Lung (tissue), 16 donors: ENCODE measurements around the gene TTC31. TPM values are rescaled to one million over a fixed set of nuclear protein-coding genes. Genes with fewer than 3 reads are reported as not detected.

Experiments used
- ATAC-seq: fragments of 200-7000 bp; cut with Tn5 transposase; one replicate; pipeline ENCODE4 v1.9.1; 2020; ENCODE audit warnings: moderate number of reproducible peaks; ENCODE audit not compliant: insufficient read depth, low FRiP score
- DNase-seq, 3 donors: peaks; one replicate each; pipeline ENCODE4 v3.0.0-alpha.2; 2013 to 2017
- H3K27ac ChIP-seq, 2 donors: one replicate each; pipeline ENCODE4 v1.5.1; 2013; ENCODE audit warnings: mild to moderate bottlenecking in 2 of 2, moderate library complexity in 2 of 2, control low read depth in 1 of 2, inconsistent platforms in 1 of 2, low read depth in 1 of 2, low read length in 1 of 2
- H3K27me3 ChIP-seq, 3 donors: one replicate each; pipeline ENCODE4 v1.5.1; 2013; ENCODE audit warnings: low read length in 2 of 3; ENCODE audit not compliant: control insufficient read depth in 3 of 3, insufficient read depth in 3 of 3
- H3K36me3 ChIP-seq, 4 donors: one replicate each; pipeline ENCODE4 v1.5.1; 2013; ENCODE audit warnings: low read length in 4 of 4, mild to moderate bottlenecking in 1 of 4, moderate library complexity in 1 of 4; ENCODE audit not compliant: control insufficient read depth in 4 of 4, insufficient read depth in 4 of 4
- H3K4me1 ChIP-seq, 5 donors: one replicate each; pipeline ENCODE4 v1.5.1; 2013; ENCODE audit warnings: low read length in 5 of 5, mild to moderate bottlenecking in 2 of 5, moderate library complexity in 1 of 5; ENCODE audit not compliant: control insufficient read depth in 5 of 5, insufficient read depth in 5 of 5
- H3K4me3 ChIP-seq: one replicate; pipeline ENCODE4 v1.5.1; 2013; ENCODE audit warnings: mild to moderate bottlenecking, control low read depth, moderate library complexity
- H3K9ac ChIP-seq, 2 donors: one replicate each; pipeline ENCODE4 v1.5.1; 2013; ENCODE audit warnings: low read length in 2 of 2, control low read depth in 1 of 2; ENCODE audit not compliant: insufficient read depth in 1 of 2
- H3K9me3 ChIP-seq, 4 donors: one replicate each; pipeline ENCODE4 v1.5.1; 2013; ENCODE audit warnings: low read length in 3 of 4, mild to moderate bottlenecking in 1 of 4, moderate library complexity in 1 of 4; ENCODE audit not compliant: control insufficient read depth in 4 of 4, insufficient read depth in 3 of 4
- CTCF ChIP-seq: IDR thresholded peaks from 2 replicates; pipeline ENCODE4 v1.5.1; 2012; ENCODE audit warnings: mild to moderate bottlenecking; ENCODE audit errors: control extremely low read depth, extremely low read depth
- WGBS, 2 donors: extraction: QIAGEN DNeasy Blood & Tissue Kit; methylation state at CpG; one replicate each; pipeline ENCODE4 v1.1.7; 2013; 5-methylcytosine and 5-hydroxymethylcytosine counted together
- long read RNA-seq, 5 donors: transcript quantifications; one replicate each; lab custom pipeline, GENCODE V29; 2026
- polyA plus RNA-seq, 2 donors: library from polyadenylated mRNA; stranded (reverse); fragments of 200-250 nt; gene quantifications; one replicate each; pipeline ENCODE4 v1.2.1, GENCODE V29; 2013
- total RNA-seq, 2 donors: library from RNA; depleted of rRNA in 1 of 2; stranded (reverse); fragments of >200 nt in 1 of 2; gene quantifications; one replicate each; pipeline ENCODE4 v1.2.1, GENCODE V29; 2014 to 2021
- donor health status: control.
- donor health status: control.
- donor health status: Bipolar disorder and iron deficiency.
- donor health status: healthy.
- donor health status: DM: yes; HTN: yes; CAD: no.

Gene TTC31
- 10 to 100 TPM; 20.9 to 23.7 TPM for total RNA-seq
- polyA plus RNA-seq, result 10 to 100 TPM; 13.7 to 19.2 TPM
- long read RNA-seq, donor 1, partial matches to known transcripts, result 0 of 3 reads
- long read RNA-seq, donor 1, other reads (novel, unspliced or antisense), result 0 of 3 reads
- long read RNA-seq, donor 2, partial matches to known transcripts, result 0 of 1 reads
- long read RNA-seq, donor 2, other reads (novel, unspliced or antisense), result 0 of 1 reads
- long read RNA-seq, donor 3, partial matches to known transcripts, result 0 of 1 reads
- long read RNA-seq, donor 3, other reads (novel, unspliced or antisense), result 0 of 1 reads
- long read RNA-seq, donor 4, result 0 reads
- long read RNA-seq, donor 5, partial matches to known transcripts, result 0 of 2 reads
- long read RNA-seq, donor 5, other reads (novel, unspliced or antisense), result 0 of 2 reads

DNA sequence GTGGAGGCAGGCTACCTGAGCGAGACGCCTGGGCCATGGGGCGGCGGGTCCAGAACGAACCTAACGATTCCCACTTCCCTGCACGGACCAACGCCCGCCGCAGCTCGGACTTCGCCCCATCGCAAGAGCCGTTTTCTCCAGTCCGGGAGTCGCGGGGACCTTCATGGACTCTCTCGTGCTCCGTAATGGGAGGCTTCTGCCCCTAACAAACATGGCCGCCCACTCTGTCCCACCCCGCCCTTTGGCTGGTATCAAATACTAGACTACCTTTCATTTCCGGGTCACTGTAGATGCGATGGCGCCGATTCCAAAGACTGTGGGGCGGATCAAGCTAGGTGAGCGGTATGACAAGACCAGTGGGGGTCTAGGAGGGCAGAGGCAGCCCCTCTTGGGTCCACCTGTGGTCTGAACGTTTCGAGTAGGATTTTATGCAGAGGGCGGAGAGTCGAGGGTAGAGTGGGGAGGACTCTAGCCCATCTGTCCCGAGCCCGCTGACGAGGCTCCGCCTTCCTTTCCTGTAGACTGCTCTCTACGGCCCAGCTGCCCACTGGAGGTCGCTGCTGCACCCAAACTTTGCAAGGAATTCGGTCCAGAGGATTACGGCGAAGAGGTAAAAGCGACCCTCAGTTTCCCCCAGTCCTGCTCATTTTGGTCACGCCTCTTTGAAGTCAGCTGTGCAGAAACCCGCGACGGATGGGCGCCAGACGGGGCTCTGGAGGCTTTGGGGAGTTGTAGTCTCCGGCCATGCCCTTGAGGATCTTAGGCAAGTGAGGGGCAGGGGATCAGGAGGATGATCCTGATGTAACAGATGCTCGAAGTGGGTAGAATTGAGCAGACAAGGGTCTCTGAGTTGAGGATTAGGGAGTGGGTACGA is at the start of gene TTC31, which contains the start of gene CCDC142:
Gene TTC31, plus strand, starts transcription at position 281 of the 874 bp plus-strand sequence. Its CDS starts 15 bp downstream, at position 296.
Gene CCDC142, minus strand, starts transcription at position 198 of the 874 bp plus-strand sequence. Its CDS starts 161 bp downstream, at position 37.
- peak; percentile 88 for TF ChIP-seq CTCF
- ATAC-seq (peak; percentile 97), DNase-seq (peak; percentile 96 to 98 (median 98))
- H3K9ac ChIP-seq, result peak within 1 kb of the TSS; percentile 68 to 89
- H3K36me3 ChIP-seq, result peaks cover 0 to 28% (median 8%) of the 10 kb centered on the region in 4 donors
- H3K4me1 ChIP-seq, result peaks cover 3 to 19% (median 8%) of the 10 kb centered on the region in 5 donors
- H3K4me3 ChIP-seq, result peak within 1 kb of the TSS; percentile 86
- H3K27ac ChIP-seq, result peak within 1 kb of the TSS; percentile 86 to 90
- H3K27me3 ChIP-seq, result no peaks in the 10 kb centered on the region
- no peaks in the 10 kb centered on the region for H3K9me3 ChIP-seq
- whole genome bisulfite sequencing, 2 donors, result 0 to 1% methylated on average over 48 to 50 of the region's 50 CpGs

DNA sequence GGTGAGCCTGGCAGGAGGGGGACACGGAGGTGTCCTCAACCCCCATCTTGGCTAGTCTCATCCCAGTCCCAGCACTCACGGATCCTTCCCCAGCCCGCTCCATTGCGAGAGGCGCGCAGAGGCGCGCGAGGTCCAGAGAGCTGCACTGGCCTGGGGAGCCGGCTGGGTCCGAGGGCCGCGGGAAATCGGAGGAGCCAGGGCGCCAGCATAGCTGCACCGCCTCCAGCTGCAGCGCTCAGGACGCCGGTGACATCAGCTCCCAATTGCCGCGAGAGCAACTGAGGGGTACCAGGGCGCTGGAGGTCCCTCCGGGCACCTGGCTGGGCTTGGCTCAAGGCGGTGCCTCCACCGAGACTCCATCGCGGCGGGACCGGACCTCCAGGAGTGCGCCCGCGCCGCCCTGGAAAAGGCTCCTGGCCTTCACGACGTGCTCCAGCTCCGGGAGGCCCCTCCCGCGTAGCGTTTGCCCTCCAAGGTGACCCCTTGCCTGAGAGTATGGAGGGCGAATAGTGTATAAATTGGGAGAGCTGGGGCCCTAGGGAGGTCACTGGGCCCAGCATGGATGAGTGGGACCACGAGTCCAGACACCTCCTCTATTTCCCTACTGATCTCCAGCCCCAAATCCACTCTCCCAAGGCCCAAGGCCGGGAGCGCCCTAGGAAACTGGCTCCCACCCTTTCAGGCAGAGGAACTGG is 46.6 kb upstream of the TTC31 start:
- no peak for DNase-seq
- Histone ChIP-seq H3K27me3 (no peaks in the 10 kb centered on the region), H3K9me3 (no peaks in the 10 kb centered on the region), H3K4me3 (no peak overlapping the region), H3K4me1 (peaks cover 0 to 46% (median 18%) of the 10 kb centered on the region in 5 donors), H3K27ac (no peak overlapping the region), H3K36me3 (peaks cover 6 to 16% (median 10%) of the 10 kb centered on the region in 4 donors), H3K9ac (no peak overlapping the region)
- WGBS, 2 donors, result 85 to 91% methylated on average over 43 of the region's 43 CpGs
- no peak for TF ChIP-seq CTCF
- no peak for ATAC-seq

DNA sequence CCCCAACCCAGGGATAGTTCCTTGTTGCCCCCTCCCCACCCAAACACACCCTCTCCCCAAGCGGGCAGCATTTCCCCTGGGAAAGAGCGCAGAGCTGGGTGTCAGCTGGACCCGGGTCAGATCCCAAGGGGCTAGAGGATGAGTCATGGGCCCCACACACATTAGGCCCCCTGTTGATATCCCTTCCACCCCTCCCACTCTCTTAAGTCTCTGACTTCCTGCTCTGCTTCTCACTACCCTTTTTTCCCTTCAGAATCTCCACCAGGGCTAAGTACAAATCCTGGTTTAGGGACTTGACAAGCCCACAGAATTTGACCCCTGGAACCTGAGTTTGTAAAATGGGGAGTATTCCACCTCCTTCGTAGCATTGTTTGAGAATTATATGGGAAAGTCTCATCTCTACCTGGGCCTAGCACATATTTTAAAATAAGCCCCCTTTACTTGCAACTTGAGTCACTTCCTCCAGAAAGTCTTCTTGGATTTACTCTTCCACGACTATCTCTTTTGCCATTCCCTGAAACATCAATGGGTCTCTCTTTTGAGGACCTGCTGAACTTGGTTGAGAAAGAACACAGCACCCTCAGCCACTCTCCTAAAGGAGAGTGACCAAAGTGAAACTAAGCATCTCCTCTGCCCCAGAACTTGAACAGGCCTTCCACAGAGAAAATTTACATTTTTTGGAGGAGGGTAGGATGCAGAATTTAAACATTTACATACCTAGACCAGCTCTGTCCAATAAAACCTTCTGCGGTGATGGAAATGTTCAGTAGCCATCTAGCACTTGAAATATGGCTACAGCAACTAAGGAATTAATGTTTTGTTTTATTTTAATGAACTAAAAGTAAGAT is 45.8 kb upstream of the TTC31 start:
- no peaks in the 10 kb centered on the region for H3K27me3 ChIP-seq
- no peak for DNase-seq
- no peak overlapping the region for H3K4me3 ChIP-seq
- TF ChIP-seq CTCF, result no peak
- no peak for ATAC-seq
- 75 to 79% methylated on average over 6 of the region's 6 CpGs for WGBS, 2 donors
- H3K9me3 ChIP-seq, result no peaks in the 10 kb centered on the region
- H3K9ac ChIP-seq, result no peak overlapping the region
- peaks cover 0 to 8% (median 4%) of the 10 kb centered on the region in 4 donors for H3K36me3 ChIP-seq
- no peak overlapping the region for H3K27ac ChIP-seq
- H3K4me1 ChIP-seq, result peaks cover 0 to 50% (median 18%) of the 10 kb centered on the region in 5 donors
